ENCODE results near the gene MAGEB17. TPM values are rescaled to one million over a fixed set of nuclear protein-coding genes. Genes with fewer than 3 reads are reported as not detected.

MAGEB17 gene
- total and polyA plus RNA-seq, 2 of the 8 experiments (the other 6 are each of a cell fraction or from before 2014, with no cell fraction given): 0.48 to 1.1 TPM

DNA sequence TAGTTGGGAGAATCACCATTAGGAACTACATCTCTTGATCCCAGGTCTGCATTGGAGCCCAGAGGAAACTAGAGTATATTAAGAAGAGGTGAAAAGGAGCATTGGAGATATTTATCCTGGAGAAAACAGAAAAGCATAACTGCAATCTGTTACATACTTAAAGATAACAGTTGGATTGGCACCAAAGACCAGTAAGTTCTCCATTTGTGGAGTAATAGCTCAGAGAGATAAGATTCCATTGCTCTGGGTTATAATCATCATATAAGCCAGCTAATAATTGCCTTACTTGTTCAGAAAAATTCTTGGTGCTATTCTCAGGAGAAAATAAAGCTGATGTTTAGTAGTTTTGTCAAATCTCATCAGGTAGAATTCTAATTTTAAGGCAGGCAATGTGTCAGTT lies 23.3 kb upstream of the MAGEB17 start (continued):
- TF ChIP-seq, protein P1, sequence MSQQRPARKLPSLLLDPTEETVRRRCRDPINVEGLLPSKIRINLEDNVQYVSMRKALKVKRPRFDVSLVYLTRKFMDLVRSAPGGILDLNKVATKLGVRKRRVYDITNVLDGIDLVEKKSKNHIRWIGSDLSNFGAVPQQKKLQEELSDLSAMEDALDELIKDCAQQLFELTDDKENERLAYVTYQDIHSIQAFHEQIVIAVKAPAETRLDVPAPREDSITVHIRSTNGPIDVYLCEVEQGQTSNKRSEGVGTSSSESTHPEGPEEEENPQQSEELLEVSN (IDR thresholded peaks at IDR 0.05): no peak
- TF ChIP-seq RFX5 (IDR thresholded peaks at IDR 0.05; ENCODE audit: borderline replicate concordance, low read depth, low read length): no peak
- no peak for TF ChIP-seq GABPA (IDR thresholded peaks at IDR 0.05; ENCODE audit: borderline replicate concordance, insufficient read depth, low read length)
- no peak for TF ChIP-seq SIRT6 (IDR thresholded peaks at IDR 0.05; ENCODE audit: low read length)
- TF ChIP-seq, protein P2, sequence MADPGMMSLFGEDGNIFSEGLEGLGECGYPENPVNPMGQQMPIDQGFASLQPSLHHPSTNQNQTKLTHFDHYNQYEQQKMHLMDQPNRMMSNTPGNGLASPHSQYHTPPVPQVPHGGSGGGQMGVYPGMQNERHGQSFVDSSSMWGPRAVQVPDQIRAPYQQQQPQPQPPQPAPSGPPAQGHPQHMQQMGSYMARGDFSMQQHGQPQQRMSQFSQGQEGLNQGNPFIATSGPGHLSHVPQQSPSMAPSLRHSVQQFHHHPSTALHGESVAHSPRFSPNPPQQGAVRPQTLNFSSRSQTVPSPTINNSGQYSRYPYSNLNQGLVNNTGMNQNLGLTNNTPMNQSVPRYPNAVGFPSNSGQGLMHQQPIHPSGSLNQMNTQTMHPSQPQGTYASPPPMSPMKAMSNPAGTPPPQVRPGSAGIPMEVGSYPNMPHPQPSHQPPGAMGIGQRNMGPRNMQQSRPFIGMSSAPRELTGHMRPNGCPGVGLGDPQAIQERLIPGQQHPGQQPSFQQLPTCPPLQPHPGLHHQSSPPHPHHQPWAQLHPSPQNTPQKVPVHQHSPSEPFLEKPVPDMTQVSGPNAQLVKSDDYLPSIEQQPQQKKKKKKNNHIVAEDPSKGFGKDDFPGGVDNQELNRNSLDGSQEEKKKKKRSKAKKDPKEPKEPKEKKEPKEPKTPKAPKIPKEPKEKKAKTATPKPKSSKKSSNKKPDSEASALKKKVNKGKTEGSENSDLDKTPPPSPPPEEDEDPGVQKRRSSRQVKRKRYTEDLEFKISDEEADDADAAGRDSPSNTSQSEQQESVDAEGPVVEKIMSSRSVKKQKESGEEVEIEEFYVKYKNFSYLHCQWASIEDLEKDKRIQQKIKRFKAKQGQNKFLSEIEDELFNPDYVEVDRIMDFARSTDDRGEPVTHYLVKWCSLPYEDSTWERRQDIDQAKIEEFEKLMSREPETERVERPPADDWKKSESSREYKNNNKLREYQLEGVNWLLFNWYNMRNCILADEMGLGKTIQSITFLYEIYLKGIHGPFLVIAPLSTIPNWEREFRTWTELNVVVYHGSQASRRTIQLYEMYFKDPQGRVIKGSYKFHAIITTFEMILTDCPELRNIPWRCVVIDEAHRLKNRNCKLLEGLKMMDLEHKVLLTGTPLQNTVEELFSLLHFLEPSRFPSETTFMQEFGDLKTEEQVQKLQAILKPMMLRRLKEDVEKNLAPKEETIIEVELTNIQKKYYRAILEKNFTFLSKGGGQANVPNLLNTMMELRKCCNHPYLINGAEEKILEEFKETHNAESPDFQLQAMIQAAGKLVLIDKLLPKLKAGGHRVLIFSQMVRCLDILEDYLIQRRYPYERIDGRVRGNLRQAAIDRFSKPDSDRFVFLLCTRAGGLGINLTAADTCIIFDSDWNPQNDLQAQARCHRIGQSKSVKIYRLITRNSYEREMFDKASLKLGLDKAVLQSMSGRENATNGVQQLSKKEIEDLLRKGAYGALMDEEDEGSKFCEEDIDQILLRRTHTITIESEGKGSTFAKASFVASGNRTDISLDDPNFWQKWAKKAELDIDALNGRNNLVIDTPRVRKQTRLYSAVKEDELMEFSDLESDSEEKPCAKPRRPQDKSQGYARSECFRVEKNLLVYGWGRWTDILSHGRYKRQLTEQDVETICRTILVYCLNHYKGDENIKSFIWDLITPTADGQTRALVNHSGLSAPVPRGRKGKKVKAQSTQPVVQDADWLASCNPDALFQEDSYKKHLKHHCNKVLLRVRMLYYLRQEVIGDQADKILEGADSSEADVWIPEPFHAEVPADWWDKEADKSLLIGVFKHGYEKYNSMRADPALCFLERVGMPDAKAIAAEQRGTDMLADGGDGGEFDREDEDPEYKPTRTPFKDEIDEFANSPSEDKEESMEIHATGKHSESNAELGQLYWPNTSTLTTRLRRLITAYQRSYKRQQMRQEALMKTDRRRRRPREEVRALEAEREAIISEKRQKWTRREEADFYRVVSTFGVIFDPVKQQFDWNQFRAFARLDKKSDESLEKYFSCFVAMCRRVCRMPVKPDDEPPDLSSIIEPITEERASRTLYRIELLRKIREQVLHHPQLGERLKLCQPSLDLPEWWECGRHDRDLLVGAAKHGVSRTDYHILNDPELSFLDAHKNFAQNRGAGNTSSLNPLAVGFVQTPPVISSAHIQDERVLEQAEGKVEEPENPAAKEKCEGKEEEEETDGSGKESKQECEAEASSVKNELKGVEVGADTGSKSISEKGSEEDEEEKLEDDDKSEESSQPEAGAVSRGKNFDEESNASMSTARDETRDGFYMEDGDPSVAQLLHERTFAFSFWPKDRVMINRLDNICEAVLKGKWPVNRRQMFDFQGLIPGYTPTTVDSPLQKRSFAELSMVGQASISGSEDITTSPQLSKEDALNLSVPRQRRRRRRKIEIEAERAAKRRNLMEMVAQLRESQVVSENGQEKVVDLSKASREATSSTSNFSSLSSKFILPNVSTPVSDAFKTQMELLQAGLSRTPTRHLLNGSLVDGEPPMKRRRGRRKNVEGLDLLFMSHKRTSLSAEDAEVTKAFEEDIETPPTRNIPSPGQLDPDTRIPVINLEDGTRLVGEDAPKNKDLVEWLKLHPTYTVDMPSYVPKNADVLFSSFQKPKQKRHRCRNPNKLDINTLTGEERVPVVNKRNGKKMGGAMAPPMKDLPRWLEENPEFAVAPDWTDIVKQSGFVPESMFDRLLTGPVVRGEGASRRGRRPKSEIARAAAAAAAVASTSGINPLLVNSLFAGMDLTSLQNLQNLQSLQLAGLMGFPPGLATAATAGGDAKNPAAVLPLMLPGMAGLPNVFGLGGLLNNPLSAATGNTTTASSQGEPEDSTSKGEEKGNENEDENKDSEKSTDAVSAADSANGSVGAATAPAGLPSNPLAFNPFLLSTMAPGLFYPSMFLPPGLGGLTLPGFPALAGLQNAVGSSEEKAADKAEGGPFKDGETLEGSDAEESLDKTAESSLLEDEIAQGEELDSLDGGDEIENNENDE (IDR thresholded peaks at IDR 0.05; ENCODE audit: insufficient replicate concordance, low read length): no peak
